Gastrocnemius medialis (tissue), 4 donors: ENCODE data around the gene SMIM38. TPM values are rescaled to one million over a fixed set of nuclear protein-coding genes. Genes with fewer than 3 reads are reported as not detected.

Experiments
- ATAC-seq, 2 donors: fragments of 150-250 bp; one replicate each; pipeline ENCODE4 v1.9.1; 2016
- DNase-seq, 2 donors: peaks; one replicate each; pipeline ENCODE4 v3.0.0-alpha.2; 2019
- H3K27ac ChIP-seq, 4 donors: fragments of 200-600 bp; sonication (generic); 1 replicate in 1 of 4; 2 replicates in 3 of 4; pipeline ENCODE4 v1.5.1; 2016 to 2018; ENCODE audit warnings: mild to moderate bottlenecking in 2 of 4, moderate library complexity in 1 of 4
- H3K27me3 ChIP-seq, 3 donors: fragments of 200-600 bp; sonication (generic) in 2 of 3; 1 replicate in 1 of 3; 2 replicates in 2 of 3; pipeline versions ENCODE4 v1.5.1 to v1.6.0; 2016 to 2019; ENCODE audit warnings: mild to moderate bottlenecking in 1 of 3, moderate library complexity in 1 of 3
- H3K36me3 ChIP-seq, 2 donors: fragments of 200-600 bp; sonication (generic) in 1 of 2; one replicate each; pipeline ENCODE4 v1.5.1; 2017 to 2018
- H3K4me1 ChIP-seq, 2 donors: fragments of 200-600 bp; sonication (generic) in 1 of 2; one replicate each; pipeline ENCODE4 v1.5.1; 2016 to 2017; ENCODE audit warnings: mild to moderate bottlenecking in 2 of 2
- H3K4me3 ChIP-seq, 4 donors: fragments of 200-600 bp; sonication (generic) in 3 of 4; 1 replicate in 1 of 4; 2 replicates in 3 of 4; pipeline ENCODE4 v1.5.1; 2016 to 2019; ENCODE audit warnings: mild to moderate bottlenecking in 2 of 4
- H3K9me3 ChIP-seq, 3 donors: fragments of 200-600 bp; sonication (generic) in 2 of 3; 1 replicate in 1 of 3; 2 replicates in 2 of 3; pipeline ENCODE4 v1.5.1; 2016 to 2019
- POLR2A ChIP-seq, 2 donors: fragments of 450-650 bp; IDR thresholded peaks; one replicate each; pipeline ENCODE4 v1.6.1; 2017; ENCODE audit warnings: antibody characterized with exemption in 2 of 2, mild to moderate bottlenecking in 2 of 2, moderate library complexity in 2 of 2
- in situ Hi-C, 4 donors: fragments of 200-750 bp; cut with MboI; loops; one replicate each; pipeline versions ENCODE4 v1.15.0 to v1.8.0; 2017; ENCODE audit warnings: low sequenced_read_pairs in 4 of 4
- intact Hi-C: fragments of 100-400 bp; cut with DNase I; formaldehyde crosslinking; loops from one replicate; pipeline ENCODE4 v1.15.1; 2023; ENCODE audit warnings: low total_unique reads
- total RNA-seq, 4 donors: library from RNA; depleted of rRNA; stranded (reverse); fragments of >200 nt; gene quantifications; one replicate each; pipeline versions ENCODE4 v1.1.0 to v1.2.3, GENCODE V29; 2016
- TF ChIP-seq, protein P1 (sequence below), 5 experiments: fragments of 450-650 bp in 3 of 5; fragments of 200-600 bp in 2 of 5; sonication (generic) in 2 of 5; IDR thresholded peaks in 4 of 5; conservative IDR thresholded peaks in 1 of 5; 1 replicate in 4 of 5; 2 replicates in 1 of 5; pipeline ENCODE4 v1.5.1; 2016 to 2019; ENCODE audit warnings: antibody characterized with exemption in 5 of 5, mild to moderate bottlenecking in 3 of 5, moderate library complexity in 3 of 5

The SMIM38 gene
- total RNA-seq, 4 donors from 2014 or later = 0.12 to 0.66 (median 0.40) TPM; not detected in 1

DNA sequence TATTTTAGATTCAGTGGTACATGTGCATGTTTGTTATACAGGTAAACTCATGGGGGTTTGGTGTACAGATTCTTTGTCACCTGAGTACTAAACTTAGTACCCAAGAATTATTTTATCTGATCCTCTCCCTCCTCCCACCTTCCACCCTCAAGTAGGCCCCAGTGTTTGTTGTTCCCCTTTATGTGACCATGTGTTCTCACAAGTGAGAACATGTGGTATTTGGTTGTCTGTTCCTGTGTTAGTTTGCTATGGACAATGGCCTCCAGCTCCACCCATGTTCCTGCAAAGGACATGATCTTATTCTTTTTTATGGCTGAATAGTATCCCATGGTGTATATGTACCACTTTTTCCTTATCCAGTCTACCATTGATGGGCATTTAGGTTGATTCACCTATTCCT lies 6.8 kb downstream of the SMIM38 start:
- TF ChIP-seq, protein P1, sequence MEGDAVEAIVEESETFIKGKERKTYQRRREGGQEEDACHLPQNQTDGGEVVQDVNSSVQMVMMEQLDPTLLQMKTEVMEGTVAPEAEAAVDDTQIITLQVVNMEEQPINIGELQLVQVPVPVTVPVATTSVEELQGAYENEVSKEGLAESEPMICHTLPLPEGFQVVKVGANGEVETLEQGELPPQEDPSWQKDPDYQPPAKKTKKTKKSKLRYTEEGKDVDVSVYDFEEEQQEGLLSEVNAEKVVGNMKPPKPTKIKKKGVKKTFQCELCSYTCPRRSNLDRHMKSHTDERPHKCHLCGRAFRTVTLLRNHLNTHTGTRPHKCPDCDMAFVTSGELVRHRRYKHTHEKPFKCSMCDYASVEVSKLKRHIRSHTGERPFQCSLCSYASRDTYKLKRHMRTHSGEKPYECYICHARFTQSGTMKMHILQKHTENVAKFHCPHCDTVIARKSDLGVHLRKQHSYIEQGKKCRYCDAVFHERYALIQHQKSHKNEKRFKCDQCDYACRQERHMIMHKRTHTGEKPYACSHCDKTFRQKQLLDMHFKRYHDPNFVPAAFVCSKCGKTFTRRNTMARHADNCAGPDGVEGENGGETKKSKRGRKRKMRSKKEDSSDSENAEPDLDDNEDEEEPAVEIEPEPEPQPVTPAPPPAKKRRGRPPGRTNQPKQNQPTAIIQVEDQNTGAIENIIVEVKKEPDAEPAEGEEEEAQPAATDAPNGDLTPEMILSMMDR (IDR thresholded peaks at IDR 0.05 in 4 of 5, conservative IDR thresholded peaks at IDR 0.05 in 1 of 5) = no peak
- no peak for TF ChIP-seq POLR2A (IDR thresholded peaks at IDR 0.05)
- intact Hi-C loops = no loop called here
- in situ Hi-C loops = no loop called here
- Histone ChIP-seq H3K27ac (no peak overlapping the region), H3K4me3 (no peak overlapping the region), H3K4me1 (peaks cover 4 to 14% of the 10 kb centered on the region in 2 donors), H3K36me3 (no peaks in the 10 kb centered on the region), H3K27me3 (peaks cover 0 to 8% (median 0%) of the 10 kb centered on the region in 3 donors), H3K9me3 (no peaks in the 10 kb centered on the region)
- ATAC-seq (no peak), DNase-seq (no peak)

DNA sequence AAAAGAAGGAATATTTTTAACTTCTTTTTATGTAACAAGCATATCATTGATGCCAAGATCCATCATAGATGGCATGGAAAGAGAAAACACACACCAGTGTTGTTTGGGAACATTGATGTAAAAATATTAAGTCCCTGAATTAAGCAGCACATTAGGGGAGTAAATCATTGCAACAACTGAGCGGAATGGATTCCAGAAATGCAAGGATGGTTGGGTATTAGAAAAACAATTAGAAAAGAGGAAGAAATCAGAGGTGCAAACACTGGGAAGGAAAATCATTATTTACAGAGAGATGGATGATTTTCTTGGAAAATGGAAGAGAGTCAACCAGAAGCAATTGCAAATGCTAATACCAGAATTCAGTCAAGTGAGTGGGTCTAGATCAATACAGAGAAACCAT lies 8.1 kb downstream of the SMIM38 start:
- DNase-seq (no peak), ATAC-seq (no peak)
- Histone ChIP-seq H3K27me3 (no peaks in the 10 kb centered on the region), H3K36me3 (no peaks in the 10 kb centered on the region), H3K4me1 (peaks cover 4 to 14% of the 10 kb centered on the region in 2 donors), H3K4me3 (no peak overlapping the region), H3K27ac (no peak overlapping the region), H3K9me3 (no peaks in the 10 kb centered on the region)
- no peak for TF ChIP-seq POLR2A (IDR thresholded peaks at IDR 0.05)
- TF ChIP-seq, protein P1 (IDR thresholded peaks at IDR 0.05 in 4 of 5, conservative IDR thresholded peaks at IDR 0.05 in 1 of 5) = no peak
- intact Hi-C loops = no loop called here
- in situ Hi-C loops = no loop called here

DNA sequence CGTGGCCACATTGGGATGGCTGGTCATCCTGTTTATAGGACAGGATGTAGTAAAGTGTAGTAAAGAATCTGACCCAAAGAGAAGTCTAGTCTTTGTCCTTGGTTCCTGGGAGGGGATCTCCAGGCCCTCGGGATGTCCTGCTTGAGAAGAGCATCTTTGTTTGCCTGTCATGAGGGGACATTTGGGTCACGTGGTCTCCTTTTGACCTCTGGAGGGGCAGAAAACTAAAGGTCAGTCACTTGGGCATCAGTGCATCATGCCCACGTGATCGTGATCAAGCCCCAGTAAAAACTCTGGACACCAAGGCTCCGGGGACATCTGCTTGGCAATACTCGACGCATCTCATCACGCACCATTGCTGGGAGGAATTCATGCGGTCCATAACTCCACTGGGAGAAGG lies 9.1 kb downstream of the SMIM38 start:
- ATAC-seq = no peak
- intact Hi-C loops = no loop called here
- peaks cover 4 to 14% of the 10 kb centered on the region in 2 donors for H3K4me1 ChIP-seq

DNA sequence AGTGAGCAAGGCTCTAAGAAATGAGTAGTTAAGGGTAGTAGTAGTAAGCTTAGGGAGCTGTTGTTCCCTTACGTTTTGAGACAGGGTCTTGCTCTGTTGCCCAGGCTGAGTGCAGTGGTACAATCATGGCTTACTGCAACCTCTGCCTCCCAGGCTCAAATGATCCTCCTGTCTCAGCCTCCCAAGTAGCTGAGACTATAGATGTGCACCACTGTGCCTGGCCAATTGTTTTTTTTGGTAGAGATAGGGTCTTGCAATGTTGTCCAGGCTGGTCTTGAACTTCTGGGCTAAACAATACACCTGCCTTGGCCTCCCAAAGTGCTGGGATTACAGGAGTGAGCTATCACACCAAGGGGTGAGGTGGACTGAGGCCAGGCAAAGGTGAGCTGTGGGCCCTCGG lies 10.0 kb downstream of the SMIM38 start:
- no peak for DNase-seq
- Histone ChIP-seq H3K36me3 (no peaks in the 10 kb centered on the region), H3K9me3 (no peaks in the 10 kb centered on the region), H3K4me1 (peaks cover 4 to 11% of the 10 kb centered on the region in 2 donors), H3K27me3 (no peaks in the 10 kb centered on the region), H3K27ac (no peak overlapping the region), H3K4me3 (no peak overlapping the region)
- no peak for TF ChIP-seq POLR2A (IDR thresholded peaks at IDR 0.05)
- TF ChIP-seq, protein P1 (IDR thresholded peaks at IDR 0.05 in 4 of 5, conservative IDR thresholded peaks at IDR 0.05 in 1 of 5) = no peak
- ATAC-seq = no peak
- in situ Hi-C loops (no loop called here), intact Hi-C loops (no loop called here)

More for the DNA sequence above, 9.1 kb downstream of the SMIM38 start:
- no peak overlapping the region for H3K27ac ChIP-seq
- no peaks in the 10 kb centered on the region for H3K9me3 ChIP-seq
- in situ Hi-C loops = no loop called here
- DNase-seq = no peak
- no peaks in the 10 kb centered on the region for H3K36me3 ChIP-seq
- no peaks in the 10 kb centered on the region for H3K27me3 ChIP-seq
- TF ChIP-seq, protein P1 (IDR thresholded peaks at IDR 0.05 in 4 of 5, conservative IDR thresholded peaks at IDR 0.05 in 1 of 5) = no peak
- no peak for TF ChIP-seq POLR2A (IDR thresholded peaks at IDR 0.05)
- H3K4me3 ChIP-seq = no peak overlapping the region
